Body of pancreas (tissue), 4 donors: Measurements from ENCODE around the gene UPF3A.

Experiments used
- POLR2A ChIP-seq, 3 donors: fragments of 450-650 bp; IDR thresholded peaks; one replicate each; pipeline ENCODE4 v1.6.1; 2016; ENCODE audit warnings: antibody characterized with exemption in 3 of 3, mild to moderate bottlenecking in 2 of 3
- TF ChIP-seq, protein P1 (sequence below), 7 experiments: fragments of 450-650 bp in 4 of 7; fragments of 200-600 bp in 3 of 7; sonication (generic) in 3 of 7; IDR thresholded peaks; one replicate each; pipeline ENCODE4 v1.5.1; 2016 to 2019; ENCODE audit warnings: antibody characterized with exemption in 7 of 7

DNA sequence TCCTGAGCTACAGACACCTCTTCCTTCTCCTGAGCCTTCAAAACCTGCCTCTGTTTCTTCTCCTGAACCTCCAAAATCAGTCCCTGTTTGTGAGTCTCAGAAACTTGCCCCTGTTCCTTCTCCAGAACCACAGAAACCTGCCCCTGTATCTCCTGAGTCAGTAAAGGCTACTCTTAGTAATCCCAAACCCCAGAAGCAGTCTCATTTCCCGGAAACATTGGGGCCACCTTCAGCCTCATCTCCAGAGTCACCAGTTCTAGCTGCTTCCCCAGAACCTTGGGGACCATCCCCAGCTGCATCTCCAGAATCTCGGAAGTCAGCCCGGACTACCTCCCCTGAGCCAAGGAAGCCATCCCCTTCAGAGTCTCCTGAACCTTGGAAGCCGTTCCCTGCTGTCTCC lies 42.9 kb downstream of the UPF3A start:
- TF ChIP-seq, protein P1, sequence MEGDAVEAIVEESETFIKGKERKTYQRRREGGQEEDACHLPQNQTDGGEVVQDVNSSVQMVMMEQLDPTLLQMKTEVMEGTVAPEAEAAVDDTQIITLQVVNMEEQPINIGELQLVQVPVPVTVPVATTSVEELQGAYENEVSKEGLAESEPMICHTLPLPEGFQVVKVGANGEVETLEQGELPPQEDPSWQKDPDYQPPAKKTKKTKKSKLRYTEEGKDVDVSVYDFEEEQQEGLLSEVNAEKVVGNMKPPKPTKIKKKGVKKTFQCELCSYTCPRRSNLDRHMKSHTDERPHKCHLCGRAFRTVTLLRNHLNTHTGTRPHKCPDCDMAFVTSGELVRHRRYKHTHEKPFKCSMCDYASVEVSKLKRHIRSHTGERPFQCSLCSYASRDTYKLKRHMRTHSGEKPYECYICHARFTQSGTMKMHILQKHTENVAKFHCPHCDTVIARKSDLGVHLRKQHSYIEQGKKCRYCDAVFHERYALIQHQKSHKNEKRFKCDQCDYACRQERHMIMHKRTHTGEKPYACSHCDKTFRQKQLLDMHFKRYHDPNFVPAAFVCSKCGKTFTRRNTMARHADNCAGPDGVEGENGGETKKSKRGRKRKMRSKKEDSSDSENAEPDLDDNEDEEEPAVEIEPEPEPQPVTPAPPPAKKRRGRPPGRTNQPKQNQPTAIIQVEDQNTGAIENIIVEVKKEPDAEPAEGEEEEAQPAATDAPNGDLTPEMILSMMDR (IDR thresholded peaks at IDR 0.05): no peak
- no peak for TF ChIP-seq POLR2A (IDR thresholded peaks at IDR 0.05)
